GM12873 (cell line): ENCODE results near the gene DNAI4.
A peak's percentile ranks its signal among the peaks of the same experiment; 100 is the strongest.

ENCODE experiments used
- CTCF ChIP-seq: IDR thresholded peaks from 2 replicates; pipeline ENCODE4 v1.5.1; 2012; ENCODE audit warnings: low read depth, mild to moderate bottlenecking, moderate library complexity, low read length, control low read depth; ENCODE audit not compliant: insufficient read depth; ENCODE audit errors: missing control alignments

The DNAI4 gene, protein sequence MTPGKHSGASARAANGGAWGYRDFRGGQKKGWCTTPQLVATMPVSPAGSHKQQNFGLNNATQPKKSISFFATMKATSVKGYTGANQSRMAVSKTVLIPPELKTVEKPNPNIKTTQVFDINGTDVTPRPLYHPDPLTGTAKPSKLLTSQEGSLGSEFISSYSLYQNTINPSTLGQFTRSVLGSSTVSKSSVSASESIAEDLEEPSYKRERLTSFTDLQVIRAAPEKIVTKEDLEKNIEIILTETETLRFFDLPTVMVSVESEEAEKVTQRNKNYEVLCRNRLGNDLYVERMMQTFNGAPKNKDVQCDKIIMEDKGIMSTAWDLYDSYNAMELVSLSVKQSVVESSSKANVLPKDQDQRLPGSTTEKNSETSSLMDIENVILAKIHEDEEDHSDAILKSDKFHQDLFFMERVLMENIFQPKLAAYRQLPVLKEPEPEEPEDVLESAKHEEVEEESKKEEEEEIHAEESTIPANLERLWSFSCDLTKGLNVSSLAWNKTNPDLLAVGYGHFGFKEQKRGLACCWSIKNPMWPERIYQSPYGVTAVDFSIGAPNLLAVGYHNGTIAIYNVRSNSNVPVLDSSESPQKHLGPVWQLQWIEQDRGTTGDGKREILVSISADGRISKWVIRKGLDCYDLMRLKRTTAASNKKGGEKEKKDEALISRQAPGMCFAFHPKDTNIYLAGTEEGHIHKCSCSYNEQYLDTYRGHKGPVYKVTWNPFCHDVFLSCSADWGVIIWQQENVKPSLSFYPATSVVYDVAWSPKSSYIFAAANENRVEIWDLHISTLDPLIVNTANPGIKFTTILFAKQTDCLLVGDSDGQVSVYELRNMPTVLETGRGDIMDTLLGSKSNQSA

GRCh38 chr1:66924756-66925557, at the start of gene DNAI4, which contains the start of gene MIER1:
DNAI4 (minus strand) TSS chr1:66924856; CDS start chr1:66924831, 25 bp downstream.
MIER1 (plus strand) TSS chr1:66924990; CDS start chr1:66925029, 39 bp downstream.
- TF ChIP-seq CTCF = peak; percentile 30

DNA sequence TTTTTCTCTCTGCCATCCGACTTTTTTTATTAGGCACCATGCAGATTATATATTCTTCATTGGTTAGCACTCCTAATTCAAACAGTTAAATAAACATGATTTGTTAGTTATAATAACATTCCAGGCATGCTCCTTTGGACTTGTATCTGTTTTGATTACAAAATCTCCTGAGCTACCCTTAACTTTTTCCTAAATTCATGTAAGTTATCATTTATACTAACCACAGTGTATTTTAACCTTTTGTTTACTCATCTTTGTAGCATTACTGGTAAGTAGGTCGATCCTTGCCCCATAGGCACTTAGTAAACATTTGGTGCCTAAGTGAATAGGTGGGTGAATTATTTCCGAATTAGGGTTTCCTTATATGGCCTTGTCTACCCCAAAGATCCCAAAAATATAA, 43.9 kb upstream of the DNAI4 start:
- TF ChIP-seq CTCF = no peak

DNA sequence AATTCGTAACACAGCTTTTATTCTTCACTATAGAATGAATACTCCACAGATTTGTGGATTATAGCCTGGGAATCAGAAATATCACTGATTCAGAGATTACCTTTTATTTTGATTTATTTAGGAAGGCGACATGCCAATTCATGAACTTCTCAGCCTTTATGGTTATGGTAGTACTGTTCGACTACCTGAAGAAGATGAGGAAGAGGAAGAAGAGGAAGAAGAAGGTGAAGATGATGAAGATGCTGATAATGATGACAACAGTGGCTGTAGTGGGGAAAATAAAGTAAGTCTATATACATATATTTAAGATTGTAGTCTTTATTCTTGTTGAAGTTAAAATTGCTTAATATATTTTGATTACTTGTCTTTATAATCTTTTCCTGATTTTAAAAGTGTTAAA, 33.3 kb upstream of the DNAI4 start:
- TF ChIP-seq CTCF = no peak

- TF ChIP-seq CTCF = no peak
Observed at GRCh38 chr1:66954208-66954607, 29.6 kb upstream of the DNAI4 start.

- TF ChIP-seq CTCF = no peak
Observed at GRCh38 chr1:66951513-66951912, 26.9 kb upstream of the DNAI4 start.

DNA sequence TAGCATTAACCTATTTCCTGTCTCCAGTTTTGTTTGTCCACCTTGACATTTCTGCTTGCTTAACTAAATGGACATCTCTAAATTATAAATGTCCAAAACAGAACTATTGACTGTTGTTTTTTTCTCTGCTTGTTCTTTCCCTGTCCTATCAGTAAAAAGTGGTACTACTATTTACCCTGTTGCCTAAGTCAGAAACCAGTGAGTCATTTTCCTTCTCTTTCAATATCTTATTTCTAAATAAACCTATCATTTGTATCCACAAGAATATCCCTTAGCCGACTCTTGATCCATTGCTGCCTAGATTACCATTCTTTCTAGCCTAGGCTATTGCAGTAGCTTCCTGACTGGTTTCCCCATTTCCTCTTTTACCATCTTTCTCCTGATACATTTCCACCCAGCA, 22.6 kb upstream of the DNAI4 start:
- no peak for TF ChIP-seq CTCF
